IMR-90 (cell line): ENCODE measurements around the gene BICD2. TPM values are rescaled to one million over a fixed set of nuclear protein-coding genes. Genes with fewer than 3 reads are reported as not detected.

ENCODE experiments used
- ATAC-seq: fragments of 200-7000 bp; cut with Tn5 transposase; 2 replicates; pipeline ENCODE4 v1.9.1; 2020; ENCODE audit warnings: low read depth, mild to moderate bottlenecking, moderate library complexity
- BruUV-seq: library from RNA; stranded (reverse); fragments of 400-500 nt; replicated peaks from 2 replicates; lab custom pipeline; 2021; lab: Mats Ljungman, UMichigan
- CTCF ChIA-PET: fragments of 300-600 bp; formaldehyde crosslinking; extraction: SDS; loops from one replicate; lab custom pipeline; 2021; ENCODE audit warnings: antibody characterized with exemption; lab: Yijun Ruan, JAX
- POLR2A ChIA-PET: fragments of 300-600 bp; sonication (Branson Sonifier 250); formaldehyde crosslinking; loops from one replicate; lab custom pipeline; 2022; ENCODE audit warnings: antibody characterized with exemption; ENCODE audit not compliant: unreplicated experiment; lab: Charles Lee
- DNase-seq: peaks from one replicate; pipeline ENCODE4 v3.0.0; 2013
- H2AFZ ChIP-seq: replicated peaks from 2 replicates; pipeline ENCODE3; 2013; ENCODE audit warnings: low read length, mild to moderate bottlenecking; ENCODE audit not compliant: poor library complexity
- H2AK5ac ChIP-seq: 2 replicates; pipeline ENCODE4 v1.6.1; 2013; ENCODE audit warnings: low read depth, low read length, inconsistent platforms
- H2AK9ac ChIP-seq: replicated peaks from 2 replicates; pipeline ENCODE3; 2013; ENCODE audit warnings: mild to moderate bottlenecking, low read depth, low read length, moderate library complexity; ENCODE audit not compliant: poor library complexity
- H2BK120ac ChIP-seq: 2 replicates; pipeline ENCODE4 v1.6.1; 2013; ENCODE audit warnings: low read depth, low read length, inconsistent platforms
- H2BK15ac ChIP-seq: 3 replicates; pipeline ENCODE4 v1.6.1; 2013; ENCODE audit warnings: low read depth, low read length, inconsistent platforms
- H2BK20ac ChIP-seq: 2 replicates; pipeline ENCODE4 v1.6.1; 2013; ENCODE audit warnings: low read depth, mild to moderate bottlenecking, inconsistent platforms, low read length, moderate library complexity
- H2BK5ac ChIP-seq: 2 replicates; pipeline ENCODE4 v1.6.1; 2013; ENCODE audit warnings: mild to moderate bottlenecking, low read depth, low read length, inconsistent platforms; ENCODE audit not compliant: poor library complexity, severe bottlenecking
- H3K14ac ChIP-seq: replicated peaks from 2 replicates; pipeline ENCODE4 v1.6.1; 2013; ENCODE audit warnings: low read depth, low read length, inconsistent platforms
- H3K18ac ChIP-seq: 2 replicates; pipeline ENCODE4 v1.6.1; 2013; ENCODE audit warnings: low read depth, low read length, control low read depth
- H3K23ac ChIP-seq: 2 replicates; pipeline ENCODE4 v1.6.1; 2013; ENCODE audit warnings: low read depth, low read length, inconsistent platforms
- H3K27ac ChIP-seq: 2 replicates; pipeline ENCODE4 v1.5.1; 2013; ENCODE audit warnings: mild to moderate bottlenecking, control low read depth, low read length; ENCODE audit not compliant: insufficient read depth
- H3K27me3 ChIP-seq: 2 replicates; pipeline ENCODE4 v1.6.1; 2013; ENCODE audit warnings: low read length; ENCODE audit not compliant: control insufficient read depth, insufficient read depth
- H3K36me3 ChIP-seq: 2 replicates; pipeline ENCODE4 v1.6.1; 2013; ENCODE audit warnings: low read length, mixed read lengths; ENCODE audit not compliant: control insufficient read depth, insufficient read depth
- H3K4ac ChIP-seq: 2 replicates; pipeline ENCODE4 v1.6.1; 2013; ENCODE audit warnings: low read depth, low read length, inconsistent platforms
- H3K4me1 ChIP-seq: 2 replicates; pipeline ENCODE4 v1.6.1; 2013; ENCODE audit warnings: low read length, mixed read lengths; ENCODE audit not compliant: control insufficient read depth, insufficient read depth
- H3K4me2 ChIP-seq: 2 replicates; pipeline ENCODE4 v1.6.1; 2013; ENCODE audit warnings: low read depth, mild to moderate bottlenecking, control low read depth, low read length, moderate library complexity
- H3K4me3 ChIP-seq: 2 replicates; pipeline ENCODE4 v1.5.1; 2013; ENCODE audit warnings: low read depth, mild to moderate bottlenecking, control low read depth, low read length, moderate library complexity; ENCODE audit not compliant: insufficient read depth
- H3K56ac ChIP-seq: 2 replicates; pipeline ENCODE4 v1.6.1; 2013; ENCODE audit warnings: low read length, inconsistent platforms; ENCODE audit not compliant: insufficient read depth; ENCODE audit errors: extremely low read depth
- H3K79me1 ChIP-seq, 2 experiments: 2 replicates each; pipeline ENCODE4 v1.6.1; 2013; ENCODE audit warnings: low read length in 2 of 2, inconsistent platforms in 1 of 2, low read depth in 1 of 2
- H3K9ac ChIP-seq: 2 replicates; pipeline ENCODE4 v1.6.1; 2013; ENCODE audit warnings: low read depth, low read length, control low read depth
- H3K9me1 ChIP-seq: 2 replicates; pipeline ENCODE4 v1.6.1; 2013; ENCODE audit warnings: low read length, inconsistent platforms; ENCODE audit not compliant: insufficient read depth
- H3K9me3 ChIP-seq: 2 replicates; pipeline ENCODE4 v1.6.1; 2013; ENCODE audit warnings: low read length; ENCODE audit not compliant: control insufficient read depth, insufficient read depth
- H4K20me1 ChIP-seq: 2 replicates; pipeline ENCODE4 v1.6.1; 2013; ENCODE audit warnings: low read length, inconsistent platforms; ENCODE audit not compliant: insufficient read depth
- H4K5ac ChIP-seq: 2 replicates; pipeline ENCODE4 v1.6.1; 2013; ENCODE audit warnings: mild to moderate bottlenecking, low read depth, low read length, control low read depth
- H4K8ac ChIP-seq, 2 experiments: 2 replicates each; pipeline ENCODE4 v1.6.1; 2013; ENCODE audit warnings: low read depth in 2 of 2, low read length in 2 of 2, control low read depth in 1 of 2, inconsistent platforms in 1 of 2
- H4K91ac ChIP-seq: 2 replicates; pipeline ENCODE4 v1.6.1; 2013; ENCODE audit warnings: low read depth, low read length, inconsistent platforms; ENCODE audit not compliant: insufficient read depth
- BHLHE40 ChIP-seq: fragments of 150-350 bp; IDR thresholded peaks from 2 replicates; pipeline ENCODE4 v1.6.1; 2016; ENCODE audit warnings: mild to moderate bottlenecking, low read depth, low read length
- CEBPB ChIP-seq: IDR thresholded peaks from 2 replicates; pipeline ENCODE4 v1.6.1; 2012; ENCODE audit warnings: low read depth, low read length, improper control_type of control experiment
- CHD1 ChIP-seq: IDR thresholded peaks from 2 replicates; pipeline ENCODE4 v1.6.1; 2012; ENCODE audit warnings: low read depth, low read length, improper control_type of control experiment
- CTCF ChIP-seq: conservative IDR thresholded peaks from 2 replicates; pipeline ENCODE4 v1.5.1; 2012; ENCODE audit warnings: mild to moderate bottlenecking, low read depth, low read length, improper control_type of control experiment
- ELK1 ChIP-seq: fragments of 150-350 bp; IDR thresholded peaks from 2 replicates; pipeline ENCODE4 v1.6.1; 2016; ENCODE audit warnings: low read depth, mild to moderate bottlenecking, low read length, moderate library complexity, borderline replicate concordance
- FOS ChIP-seq: fragments of 150-350 bp; IDR thresholded peaks from 2 replicates; pipeline ENCODE4 v1.6.1; 2016; ENCODE audit warnings: low read depth, low read length
- MAFK ChIP-seq: IDR thresholded peaks from 2 replicates; pipeline ENCODE4 v1.6.1; 2012; ENCODE audit warnings: low read depth, low read length, improper control_type of control experiment
- MAZ ChIP-seq: IDR thresholded peaks from 2 replicates; pipeline ENCODE4 v1.6.1; 2012; ENCODE audit warnings: low read depth, mild to moderate bottlenecking, low read length, improper control_type of control experiment, moderate library complexity, borderline replicate concordance
- MXI1 ChIP-seq: IDR thresholded peaks from 2 replicates; pipeline ENCODE4 v1.6.1; 2012; ENCODE audit warnings: low read depth, mild to moderate bottlenecking, low read length, moderate library complexity, borderline replicate concordance
- NFE2L2 ChIP-seq: fragments of 150-350 bp; IDR thresholded peaks from 2 replicates; pipeline ENCODE4 v1.6.1; 2016; ENCODE audit warnings: low read depth, mild to moderate bottlenecking, low read length
- POLR2A ChIP-seq: IDR thresholded peaks from 2 replicates; pipeline ENCODE4 v1.6.1; 2012; ENCODE audit warnings: mild to moderate bottlenecking, low read depth, low read length
- RAD21 ChIP-seq: IDR thresholded peaks from 2 replicates; pipeline ENCODE4 v1.6.1; 2012; ENCODE audit warnings: low read length, improper control_type of control experiment
- RCOR1 ChIP-seq: IDR thresholded peaks from 2 replicates; pipeline ENCODE4 v1.6.1; 2012; ENCODE audit warnings: mild to moderate bottlenecking, low read length, improper control_type of control experiment; ENCODE audit not compliant: insufficient replicate concordance
- RFX5 ChIP-seq: IDR thresholded peaks from 2 replicates; pipeline ENCODE4 v1.8.0; 2012; ENCODE audit warnings: low read depth, mild to moderate bottlenecking, low read length, moderate library complexity
- SMC3 ChIP-seq: fragments of 150-350 bp; IDR thresholded peaks from 2 replicates; pipeline ENCODE4 v1.6.1; 2016; ENCODE audit warnings: low read depth, mild to moderate bottlenecking, antibody characterized with exemption, low read length, moderate library complexity
- USF2 ChIP-seq: fragments of 150-350 bp; IDR thresholded peaks from 2 replicates; pipeline ENCODE4 v1.6.1; 2017; ENCODE audit warnings: mild to moderate bottlenecking, antibody characterized with exemption, low read length, low read depth
- WGBS, 2 experiments: methylation state at CpG; one replicate each; pipeline versions ENCODE4 v1.1.5 to v1.1.7; 2013; ENCODE audit warnings: missing lambda C conversion rate in 2 of 2; ENCODE audit not compliant: insufficient read length in 1 of 2; ENCODE audit errors: extremely low coverage in 2 of 2; 5-methylcytosine and 5-hydroxymethylcytosine counted together
- dilution Hi-C: fragments of 300-500 bp; cut with HindIII; formaldehyde crosslinking; loops from one replicate; pipeline ENCODE4 v1.14.3; 2018; ENCODE audit warnings: low sequenced_read_pairs; ENCODE audit not compliant: unreplicated experiment
- in situ Hi-C: fragments of 300-500 bp; cut with MboI; formaldehyde crosslinking; loops from 3 replicates; pipeline ENCODE4 v1.14.3; 2019; ENCODE audit warnings: low sequenced_read_pairs, inconsistent platforms, mixed read lengths
- intact Hi-C: fragments of 100-400 bp; cut with micrococcal nuclease; formaldehyde crosslinking; loops from 2 replicates; pipeline ENCODE4 v1.10.0; 2022
- polyA plus RNA-seq, 3 experiments: library from polyadenylated mRNA; depleted of rRNA; stranded (reverse); fragments of >200 nt; gene quantifications; 2 replicates each; pipeline ENCODE4 v1.2.3, GENCODE V29; 2012; ENCODE audit warnings: low replicate concordance in 1 of 3
- total RNA-seq: library from RNA; depleted of rRNA; stranded (reverse); fragments of >200 nt; gene quantifications from 2 replicates; pipeline ENCODE4 v1.2.3, GENCODE V29; 2012

Gene BICD2
- total and polyA plus RNA-seq, 2 of the 4 experiments (the other 2 are of a cell fraction) = 21.5 to 35.7 TPM

- ChIA-PET POLR2A (no interaction called here), CTCF (no interaction called here)
- no peak overlapping the region for H3K56ac ChIP-seq
- no peak overlapping the region for H3K4ac ChIP-seq
- H2AK9ac ChIP-seq = no peak overlapping the region
- H4K20me1 ChIP-seq = peaks cover 82% of the 10 kb centered on the region
- H3K4me3 ChIP-seq = no peak overlapping the region
- H4K8ac ChIP-seq = no peak overlapping the region
- in situ Hi-C loops (no loop called here), dilution Hi-C loops (no loop called here), intact Hi-C loops (no loop called here)
- H3K27me3 ChIP-seq = no peaks in the 10 kb centered on the region
- no peak overlapping the region for H2BK120ac ChIP-seq
- H3K23ac ChIP-seq = no peak overlapping the region
- peaks cover 38 to 89% of the 10 kb centered on the region in 2 experiments for H3K79me1 ChIP-seq
- H3K9ac ChIP-seq = no peak overlapping the region
- H2AK5ac ChIP-seq = no peak overlapping the region
- no peak overlapping the region for H2BK5ac ChIP-seq
- TF ChIP-seq NFE2L2 (no peak), POLR2A (no peak), CHD1 (no peak), ELK1 (no peak), FOS (no peak), MXI1 (no peak), CTCF (no peak), MAFK (no peak), MAZ (no peak), BHLHE40 (no peak), RAD21 (no peak), RFX5 (no peak), CEBPB (no peak), RCOR1 (no peak), USF2 (no peak), SMC3 (no peak)
- H3K4me2 ChIP-seq = no peak overlapping the region
- H2BK15ac ChIP-seq = no peak overlapping the region
- H4K91ac ChIP-seq = no peak overlapping the region
- WGBS, 2 experiments = 92% methylated on average over 7 of the region's 10 CpGs; no CpG with 5 or more reads in 1 of the 2 experiments
- BruUV-seq = no TSS peak
- H3K9me3 ChIP-seq = no peaks in the 10 kb centered on the region
- H2BK20ac ChIP-seq = no peak overlapping the region
- no peak for ATAC-seq
- no peak overlapping the region for H4K5ac ChIP-seq
- H3K9me1 ChIP-seq = peaks cover 21% of the 10 kb centered on the region; the same call in 1 of the 2 replicates
- DNase-seq = no peak
- H2AFZ ChIP-seq = no peak overlapping the region
- peaks cover 13% of the 10 kb centered on the region for H3K4me1 ChIP-seq
- H3K36me3 ChIP-seq = peaks cover 9% of the 10 kb centered on the region
- H3K27ac ChIP-seq = no peak overlapping the region
- no peak overlapping the region for H3K18ac ChIP-seq
- no peak overlapping the region for H3K14ac ChIP-seq
Measured at GRCh38 chr9:92663951-92664350, 100.7 kb downstream of the BICD2 start.
